ENCODE data around the gene XYLT1. TPM values are rescaled to one million over a fixed set of nuclear protein-coding genes. Genes with fewer than 3 reads are reported as not detected.

Gene XYLT1
- total RNA-seq, 3 donors from 2014 or later: 23.1 to 44.0 (median 34.1) TPM

DNA sequence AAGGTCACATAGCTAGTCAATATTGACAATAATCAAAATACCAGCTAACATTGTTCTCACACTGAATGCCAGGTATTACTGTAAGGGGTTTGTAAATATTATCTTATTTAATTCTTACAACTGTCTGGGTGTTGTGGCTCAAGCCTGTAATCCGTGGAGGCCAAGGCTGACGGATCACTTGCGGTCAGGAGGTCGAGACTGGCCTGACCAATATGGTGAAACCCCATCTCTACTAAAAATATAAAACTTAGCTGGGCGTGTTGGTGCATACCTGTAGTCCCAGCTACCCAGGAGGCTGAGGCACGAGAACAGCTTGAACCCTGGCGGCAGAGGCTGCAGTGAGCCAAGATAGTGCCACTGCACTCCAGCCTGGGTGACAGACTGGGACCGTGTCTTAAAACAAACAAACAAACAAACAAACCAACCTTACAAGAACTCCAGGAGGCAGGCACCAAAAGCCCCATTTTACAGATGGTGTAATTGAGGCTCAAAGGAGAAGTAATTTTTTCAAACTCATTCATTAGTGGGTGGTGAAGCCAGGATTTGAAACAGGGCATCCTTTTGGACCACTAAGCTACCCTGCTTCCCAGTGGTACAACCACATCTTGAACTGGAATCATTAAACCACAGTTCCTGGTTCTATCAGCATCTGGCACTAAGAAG is 104.3 kb downstream of the XYLT1 start:
- Histone ChIP-seq H3K4me3 (no peak overlapping the region), H3K36me3 (ENCODE audit: low read depth) (no peaks in the 10 kb centered on the region), H3K9me3 (no peaks in the 10 kb centered on the region), H3K4me1 (ENCODE audit: low read depth) (peaks cover 22% of the 10 kb centered on the region)
- DNase-seq (no peak), ATAC-seq (no peak)
- intact Hi-C loops (cut with DNase I, micrococcal nuclease): no loop called here
- no peak for TF ChIP-seq CTCF (IDR thresholded peaks at IDR 0.05)

DNA sequence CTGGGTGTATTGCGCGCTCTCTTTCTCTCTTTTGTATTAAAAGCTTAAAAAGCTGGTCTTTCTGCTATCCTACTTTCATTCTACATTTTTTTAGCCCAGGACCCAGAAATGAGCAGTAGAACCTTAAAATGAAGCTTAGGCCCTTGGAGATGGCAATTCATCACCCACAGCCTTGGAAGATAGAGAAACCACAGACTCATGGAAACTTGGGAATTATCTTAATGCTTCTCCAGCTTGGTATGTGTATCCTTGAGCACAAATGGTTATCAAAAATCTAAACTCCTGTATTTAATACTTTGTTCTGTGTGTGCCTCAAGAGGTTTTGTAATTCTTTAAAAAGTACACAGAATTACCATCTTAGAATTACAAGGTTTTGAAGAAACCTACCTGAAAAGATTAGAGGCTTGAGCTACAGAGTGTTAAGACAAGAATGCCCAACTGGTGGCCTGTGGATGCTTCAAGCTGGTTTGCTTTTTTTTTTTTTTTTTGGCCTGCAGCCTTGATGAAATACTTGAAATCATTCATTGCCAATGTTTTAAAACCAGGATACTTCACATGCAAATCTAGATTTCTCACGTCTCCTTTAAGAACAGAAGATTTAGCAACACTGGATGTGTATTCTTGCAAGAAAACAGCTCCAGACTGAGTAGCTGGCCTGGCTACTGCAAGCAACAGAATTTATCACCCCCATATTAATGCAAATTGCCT is 105.0 kb downstream of the XYLT1 start:
- Histone ChIP-seq H3K4me1 (ENCODE audit: low read depth) (peaks cover 15% of the 10 kb centered on the region), H3K9me3 (no peaks in the 10 kb centered on the region), H3K4me3 (no peak overlapping the region), H3K36me3 (ENCODE audit: low read depth) (no peaks in the 10 kb centered on the region)
- ATAC-seq (no peak), DNase-seq (no peak)
- intact Hi-C loops (cut with DNase I, micrococcal nuclease): no loop called here
- no peak for TF ChIP-seq CTCF (IDR thresholded peaks at IDR 0.05)

DNA sequence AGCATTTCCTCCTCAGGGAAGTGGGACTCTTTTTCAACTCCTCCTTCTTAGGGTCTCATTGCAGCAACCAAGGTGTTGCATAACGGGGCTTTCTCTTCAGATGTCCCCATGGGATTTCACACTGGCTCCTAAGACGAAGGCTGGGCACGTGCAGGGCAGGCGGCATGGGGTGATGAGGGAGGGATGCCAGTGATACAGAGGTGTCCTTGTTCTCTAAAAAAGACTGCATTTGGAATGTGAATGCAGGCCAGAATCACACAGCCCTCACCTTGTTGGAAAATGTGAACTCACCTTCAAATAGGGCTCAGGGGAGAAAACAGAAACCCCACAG is 105.6 kb downstream of the XYLT1 start:
- intact Hi-C loops (cut with DNase I, micrococcal nuclease): no loop called here
- H3K4me1 ChIP-seq (ENCODE audit: low read depth): peaks cover 12% of the 10 kb centered on the region
- H3K9me3 ChIP-seq: no peaks in the 10 kb centered on the region
- DNase-seq (no peak), ATAC-seq (no peak)
- no peaks in the 10 kb centered on the region for H3K36me3 ChIP-seq (ENCODE audit: low read depth)
- no peak for TF ChIP-seq CTCF (IDR thresholded peaks at IDR 0.05)
- no peak overlapping the region for H3K4me3 ChIP-seq

- DNase-seq: no peak
- intact Hi-C loops (cut with DNase I, micrococcal nuclease): no loop called here
- Histone ChIP-seq H3K36me3 (ENCODE audit: low read depth) (no peaks in the 10 kb centered on the region), H3K9me3 (no peaks in the 10 kb centered on the region), H3K4me3 (no peak overlapping the region), H3K4me1 (ENCODE audit: low read depth) (peaks cover 6% of the 10 kb centered on the region)
- peak; percentile 65 for ATAC-seq
- no peak for TF ChIP-seq CTCF (IDR thresholded peaks at IDR 0.05)
Measured at GRCh38 chr16:17364319-17365210, 106.2 kb downstream of the XYLT1 start.

DNA sequence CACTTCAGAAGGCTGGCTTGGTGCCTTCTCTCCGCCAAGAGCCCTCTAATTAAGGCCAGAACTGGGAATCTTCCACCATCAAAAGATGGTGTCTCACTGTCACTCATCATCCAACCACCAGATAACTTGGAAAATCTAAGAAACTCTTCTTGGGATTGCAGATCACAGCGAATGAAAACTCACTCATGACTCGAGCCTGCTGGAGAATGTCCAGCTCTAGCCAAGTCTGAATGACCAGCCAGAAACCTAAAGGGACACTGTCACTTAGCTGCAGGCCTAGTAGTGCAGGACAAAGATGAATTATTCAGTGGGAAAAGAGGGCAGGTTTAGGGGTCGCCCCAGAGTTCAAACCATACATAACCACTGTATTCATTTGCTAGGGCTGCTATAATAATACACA is 107.8 kb downstream of the XYLT1 start:
- Histone ChIP-seq H3K4me1 (ENCODE audit: low read depth) (peaks cover 6% of the 10 kb centered on the region), H3K4me3 (no peak overlapping the region), H3K9me3 (no peaks in the 10 kb centered on the region), H3K36me3 (ENCODE audit: low read depth) (no peaks in the 10 kb centered on the region)
- TF ChIP-seq CTCF (IDR thresholded peaks at IDR 0.05): no peak
- DNase-seq (no peak), ATAC-seq (no peak)
- intact Hi-C loops (cut with DNase I, micrococcal nuclease): no loop called here
